HCT116 (cell line): Measurements from ENCODE around the gene TMEM62.

ENCODE experiments used
- CBX3 ChIP-seq: IDR thresholded peaks from 2 replicates; pipeline ENCODE4 v1.6.1; 2012; ENCODE audit warnings: low read depth
- EZH2 ChIP-seq: fragments of 200-600 bp; sonication (generic); IDR thresholded peaks from 2 replicates; pipeline ENCODE4 v1.6.1; 2017; ENCODE audit warnings: antibody characterized with exemption, mixed run types
- JUND ChIP-seq: IDR thresholded peaks from 2 replicates; pipeline ENCODE4 v1.6.1; 2012
- POLR2A ChIP-seq: IDR thresholded peaks from 2 replicates; pipeline ENCODE4 v1.7.0; 2011; ENCODE audit warnings: borderline replicate concordance; ENCODE audit not compliant: insufficient read depth, insufficient read length; ENCODE audit errors: extremely low read depth
- RAD21 ChIP-seq: IDR thresholded peaks from 2 replicates; pipeline ENCODE4 v1.6.1; 2012; ENCODE audit warnings: low read depth, mild to moderate bottlenecking
- SIN3A ChIP-seq: IDR thresholded peaks from 2 replicates; pipeline ENCODE4 v1.6.1; 2012; ENCODE audit warnings: low read depth
- TF ChIP-seq, protein P1 (sequence below), 3 experiments: fragments of 200-600 bp in 1 of 3; sonication (generic) in 1 of 3; IDR thresholded peaks in 2 of 3; conservative IDR thresholded peaks in 1 of 3; 2 replicates each; pipeline ENCODE4 v1.5.1; 2012 to 2017; ENCODE audit warnings: low read depth in 2 of 3, low read length in 2 of 3, antibody characterized with exemption in 1 of 3, borderline replicate concordance in 1 of 3, control low read depth in 1 of 3, mild to moderate bottlenecking in 1 of 3, mixed read lengths in 1 of 3, mixed run types in 1 of 3, moderate library complexity in 1 of 3; ENCODE audit not compliant: insufficient read depth in 1 of 3
- TF ChIP-seq, protein P2 (sequence below): IDR thresholded peaks from 2 replicates; pipeline ENCODE4 v1.6.1; 2012
- TF ChIP-seq, protein P3 (sequence below): IDR thresholded peaks from 2 replicates; pipeline ENCODE4 v1.6.1; 2012; ENCODE audit warnings: low read depth
- TF ChIP-seq, protein P4 (sequence below): IDR thresholded peaks from 2 replicates; pipeline ENCODE4 v1.6.1; 2011; ENCODE audit warnings: mild to moderate bottlenecking, low read length, moderate library complexity; ENCODE audit not compliant: insufficient replicate concordance; ENCODE audit errors: extremely low read depth
- TF ChIP-seq, protein P5 (sequence below): IDR thresholded peaks from 2 replicates; pipeline ENCODE4 v1.6.1; 2012

DNA sequence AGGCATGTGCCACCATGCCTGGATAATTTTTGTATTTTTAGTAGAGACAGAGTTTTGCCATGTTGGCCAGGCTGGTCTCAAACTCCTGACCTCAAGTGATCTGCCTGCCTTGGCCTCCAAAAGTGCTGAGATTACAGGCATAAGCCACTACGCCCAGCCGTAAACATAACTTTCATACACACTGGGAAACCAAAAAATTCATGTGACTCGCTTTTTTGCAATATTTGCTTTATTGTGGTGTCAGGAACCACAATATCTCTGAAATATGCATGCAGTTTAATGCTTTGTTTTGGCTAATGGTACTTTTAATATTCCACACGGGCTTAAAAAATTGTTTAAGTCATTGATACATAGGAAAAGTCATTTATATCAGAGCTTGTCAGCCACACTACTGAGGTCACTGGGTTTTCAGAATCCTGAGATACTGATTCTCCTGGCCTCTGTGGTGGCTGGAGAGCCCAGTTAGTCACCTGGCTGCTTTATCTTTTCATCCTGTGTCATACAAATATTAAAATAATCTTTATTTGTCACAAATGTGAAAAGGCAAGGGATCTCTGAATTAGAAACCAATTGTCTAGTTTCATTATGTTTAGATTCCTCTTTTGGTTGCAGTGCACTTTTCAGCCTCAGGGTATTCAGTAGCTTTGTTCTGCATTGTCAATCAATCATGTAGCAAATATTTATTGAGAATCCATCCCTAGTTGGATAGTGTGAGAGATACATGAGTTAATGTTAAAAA is 10.0 kb downstream of the TMEM62 start:
- TF ChIP-seq POLR2A (no peak), CBX3 (no peak), JUND (no peak), RAD21 (no peak), SIN3A (no peak), EZH2 (no peak)
- TF ChIP-seq, protein P1, sequence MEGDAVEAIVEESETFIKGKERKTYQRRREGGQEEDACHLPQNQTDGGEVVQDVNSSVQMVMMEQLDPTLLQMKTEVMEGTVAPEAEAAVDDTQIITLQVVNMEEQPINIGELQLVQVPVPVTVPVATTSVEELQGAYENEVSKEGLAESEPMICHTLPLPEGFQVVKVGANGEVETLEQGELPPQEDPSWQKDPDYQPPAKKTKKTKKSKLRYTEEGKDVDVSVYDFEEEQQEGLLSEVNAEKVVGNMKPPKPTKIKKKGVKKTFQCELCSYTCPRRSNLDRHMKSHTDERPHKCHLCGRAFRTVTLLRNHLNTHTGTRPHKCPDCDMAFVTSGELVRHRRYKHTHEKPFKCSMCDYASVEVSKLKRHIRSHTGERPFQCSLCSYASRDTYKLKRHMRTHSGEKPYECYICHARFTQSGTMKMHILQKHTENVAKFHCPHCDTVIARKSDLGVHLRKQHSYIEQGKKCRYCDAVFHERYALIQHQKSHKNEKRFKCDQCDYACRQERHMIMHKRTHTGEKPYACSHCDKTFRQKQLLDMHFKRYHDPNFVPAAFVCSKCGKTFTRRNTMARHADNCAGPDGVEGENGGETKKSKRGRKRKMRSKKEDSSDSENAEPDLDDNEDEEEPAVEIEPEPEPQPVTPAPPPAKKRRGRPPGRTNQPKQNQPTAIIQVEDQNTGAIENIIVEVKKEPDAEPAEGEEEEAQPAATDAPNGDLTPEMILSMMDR (IDR thresholded peaks at IDR 0.05 in 2 of 3, conservative IDR thresholded peaks at IDR 0.05 in 1 of 3; ENCODE audit: borderline replicate concordance in 1 of 3, insufficient read depth in 1 of 3, low read depth in 2 of 3, low read length in 2 of 3), result no peak
- TF ChIP-seq, protein P2, sequence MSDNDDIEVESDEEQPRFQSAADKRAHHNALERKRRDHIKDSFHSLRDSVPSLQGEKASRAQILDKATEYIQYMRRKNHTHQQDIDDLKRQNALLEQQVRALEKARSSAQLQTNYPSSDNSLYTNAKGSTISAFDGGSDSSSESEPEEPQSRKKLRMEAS, result no peak
- TF ChIP-seq, protein P3, sequence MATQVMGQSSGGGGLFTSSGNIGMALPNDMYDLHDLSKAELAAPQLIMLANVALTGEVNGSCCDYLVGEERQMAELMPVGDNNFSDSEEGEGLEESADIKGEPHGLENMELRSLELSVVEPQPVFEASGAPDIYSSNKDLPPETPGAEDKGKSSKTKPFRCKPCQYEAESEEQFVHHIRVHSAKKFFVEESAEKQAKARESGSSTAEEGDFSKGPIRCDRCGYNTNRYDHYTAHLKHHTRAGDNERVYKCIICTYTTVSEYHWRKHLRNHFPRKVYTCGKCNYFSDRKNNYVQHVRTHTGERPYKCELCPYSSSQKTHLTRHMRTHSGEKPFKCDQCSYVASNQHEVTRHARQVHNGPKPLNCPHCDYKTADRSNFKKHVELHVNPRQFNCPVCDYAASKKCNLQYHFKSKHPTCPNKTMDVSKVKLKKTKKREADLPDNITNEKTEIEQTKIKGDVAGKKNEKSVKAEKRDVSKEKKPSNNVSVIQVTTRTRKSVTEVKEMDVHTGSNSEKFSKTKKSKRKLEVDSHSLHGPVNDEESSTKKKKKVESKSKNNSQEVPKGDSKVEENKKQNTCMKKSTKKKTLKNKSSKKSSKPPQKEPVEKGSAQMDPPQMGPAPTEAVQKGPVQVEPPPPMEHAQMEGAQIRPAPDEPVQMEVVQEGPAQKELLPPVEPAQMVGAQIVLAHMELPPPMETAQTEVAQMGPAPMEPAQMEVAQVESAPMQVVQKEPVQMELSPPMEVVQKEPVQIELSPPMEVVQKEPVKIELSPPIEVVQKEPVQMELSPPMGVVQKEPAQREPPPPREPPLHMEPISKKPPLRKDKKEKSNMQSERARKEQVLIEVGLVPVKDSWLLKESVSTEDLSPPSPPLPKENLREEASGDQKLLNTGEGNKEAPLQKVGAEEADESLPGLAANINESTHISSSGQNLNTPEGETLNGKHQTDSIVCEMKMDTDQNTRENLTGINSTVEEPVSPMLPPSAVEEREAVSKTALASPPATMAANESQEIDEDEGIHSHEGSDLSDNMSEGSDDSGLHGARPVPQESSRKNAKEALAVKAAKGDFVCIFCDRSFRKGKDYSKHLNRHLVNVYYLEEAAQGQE, result no peak
- TF ChIP-seq, protein P4, sequence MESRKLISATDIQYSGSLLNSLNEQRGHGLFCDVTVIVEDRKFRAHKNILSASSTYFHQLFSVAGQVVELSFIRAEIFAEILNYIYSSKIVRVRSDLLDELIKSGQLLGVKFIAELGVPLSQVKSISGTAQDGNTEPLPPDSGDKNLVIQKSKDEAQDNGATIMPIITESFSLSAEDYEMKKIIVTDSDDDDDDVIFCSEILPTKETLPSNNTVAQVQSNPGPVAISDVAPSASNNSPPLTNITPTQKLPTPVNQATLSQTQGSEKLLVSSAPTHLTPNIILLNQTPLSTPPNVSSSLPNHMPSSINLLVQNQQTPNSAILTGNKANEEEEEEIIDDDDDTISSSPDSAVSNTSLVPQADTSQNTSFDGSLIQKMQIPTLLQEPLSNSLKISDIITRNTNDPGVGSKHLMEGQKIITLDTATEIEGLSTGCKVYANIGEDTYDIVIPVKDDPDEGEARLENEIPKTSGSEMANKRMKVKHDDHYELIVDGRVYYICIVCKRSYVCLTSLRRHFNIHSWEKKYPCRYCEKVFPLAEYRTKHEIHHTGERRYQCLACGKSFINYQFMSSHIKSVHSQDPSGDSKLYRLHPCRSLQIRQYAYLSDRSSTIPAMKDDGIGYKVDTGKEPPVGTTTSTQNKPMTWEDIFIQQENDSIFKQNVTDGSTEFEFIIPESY, result no peak
- TF ChIP-seq, protein P5, sequence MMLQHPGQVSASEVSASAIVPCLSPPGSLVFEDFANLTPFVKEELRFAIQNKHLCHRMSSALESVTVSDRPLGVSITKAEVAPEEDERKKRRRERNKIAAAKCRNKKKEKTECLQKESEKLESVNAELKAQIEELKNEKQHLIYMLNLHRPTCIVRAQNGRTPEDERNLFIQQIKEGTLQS, result no peak
